NCI-H2196 (cell line): ENCODE results near the gene KCNIP4.
"Not testable (repeated sequence)": the region's sequence is repeated elsewhere in the genome, so short reads cannot be mapped to it uniquely, and the experiment has no call there.

Source experiments
- DNase-seq: peaks from one replicate; lab custom pipeline; 2025; ENCODE audit not compliant: unreplicated experiment; lab: John Stamatoyannopoulos, UW

KCNIP4 gene

DNA sequence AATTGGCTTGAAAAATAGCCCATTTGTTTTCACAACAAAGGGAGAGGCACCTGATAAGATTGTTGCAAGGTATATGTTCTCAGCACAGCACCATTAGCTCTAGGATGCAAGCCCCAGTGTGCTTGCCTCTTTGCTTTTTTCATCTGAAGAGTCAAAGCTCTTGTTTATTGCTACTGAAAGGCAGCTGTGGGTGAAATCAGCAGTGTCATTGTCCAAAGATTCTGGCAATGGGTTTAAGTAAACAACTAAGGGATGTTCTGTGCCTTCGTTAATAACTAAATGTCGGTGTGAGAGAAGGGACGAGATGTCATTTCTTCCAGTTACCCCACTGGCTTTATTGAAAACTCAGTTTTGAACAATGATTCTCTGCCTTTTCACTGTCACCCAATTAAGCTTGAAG, 567.7 kb downstream of the KCNIP4 start:
- DNase-seq, result no peak

DNA sequence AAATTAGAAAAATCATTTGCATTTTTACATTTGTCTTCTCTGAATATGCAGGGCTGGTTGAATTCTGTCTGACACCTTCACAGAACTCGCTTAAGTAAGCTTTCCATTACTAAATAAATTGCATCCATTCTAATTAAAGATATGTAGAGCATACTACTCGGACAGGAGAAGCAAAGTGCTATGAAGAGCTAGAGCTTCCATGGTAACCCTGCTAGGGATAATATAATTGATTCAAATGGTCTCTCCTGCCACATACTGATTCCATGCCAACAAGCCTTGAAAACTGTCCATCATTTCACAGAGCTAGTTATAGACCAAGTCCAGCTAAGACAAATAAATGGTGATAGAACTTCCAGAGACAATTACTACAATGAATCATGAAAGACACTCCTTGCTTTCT, 571.5 kb downstream of the KCNIP4 start:
- DNase-seq, result no peak

DNA sequence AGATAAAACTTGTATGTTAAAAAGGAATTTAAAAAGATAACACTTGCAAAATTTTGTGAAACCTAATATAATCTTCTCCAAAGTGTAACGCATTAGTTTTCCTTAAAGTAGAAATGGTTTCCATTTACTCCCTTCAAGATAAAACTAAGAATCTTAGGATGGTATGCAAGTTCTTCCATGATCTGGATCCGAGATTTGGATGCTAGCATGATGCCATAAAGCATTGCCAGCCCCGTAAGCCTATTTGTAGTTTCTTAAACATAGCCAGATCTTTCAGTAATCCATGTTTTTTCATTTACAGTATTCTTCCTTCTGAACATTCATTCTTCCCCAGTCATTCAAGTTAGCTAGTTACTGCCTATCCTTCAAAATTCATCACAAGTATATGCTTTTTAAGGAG, 572.4 kb downstream of the KCNIP4 start:
- no peak for DNase-seq

DNA sequence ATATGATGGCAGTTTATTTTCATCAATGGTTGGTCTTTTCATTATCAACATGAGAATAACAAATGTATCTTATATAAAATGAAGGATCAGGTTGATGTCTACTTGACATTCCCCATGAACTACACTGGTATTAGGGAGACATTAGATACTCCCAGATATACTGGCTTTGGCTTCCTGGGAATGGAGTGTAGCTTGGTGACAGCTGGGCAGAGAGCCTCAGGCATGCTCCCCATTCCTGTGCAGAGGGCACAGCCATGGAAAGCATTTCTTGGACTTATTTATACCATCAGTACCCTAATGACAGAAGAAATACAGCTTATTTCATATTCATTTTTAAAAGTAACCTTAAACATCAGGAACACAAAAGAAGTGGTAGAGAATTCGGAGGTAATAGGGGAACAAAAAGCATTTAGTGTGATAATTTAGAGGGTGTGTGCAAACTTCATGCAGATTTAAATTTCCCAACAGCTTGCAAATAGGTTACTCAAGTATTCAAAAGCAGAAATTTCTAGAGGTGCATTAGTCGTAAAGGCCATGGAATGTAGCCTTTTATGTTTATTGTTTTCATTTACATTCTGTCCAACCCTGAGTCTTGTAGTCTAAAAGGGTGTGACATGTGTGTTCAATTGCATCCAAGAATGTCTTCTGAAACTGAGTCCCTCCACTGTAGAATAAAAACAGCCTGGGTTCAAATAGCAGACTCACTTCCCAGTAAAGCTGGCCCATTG, 573.8 kb downstream of the KCNIP4 start:
- DNase-seq, result no peak

DNA sequence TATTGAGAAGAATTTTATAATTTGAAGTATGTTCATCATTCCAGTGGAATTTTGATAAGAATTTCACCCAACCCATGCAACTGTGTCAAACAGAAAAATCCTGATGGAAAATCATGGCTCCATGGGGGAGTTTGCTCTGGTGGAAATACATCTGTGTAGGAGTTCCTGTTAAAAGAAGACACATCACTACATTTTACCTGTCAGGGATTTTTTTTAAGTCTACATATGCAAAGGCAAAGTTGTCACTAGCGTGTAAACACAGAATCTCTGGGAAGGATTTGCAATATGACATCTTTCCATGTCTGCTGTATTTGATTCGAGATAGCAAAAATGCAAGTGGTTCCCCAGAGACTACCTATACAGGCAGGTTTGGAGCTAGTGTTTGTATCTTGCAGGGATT, 581.0 kb downstream of the KCNIP4 start:
- DNase-seq, result no peak

DNA sequence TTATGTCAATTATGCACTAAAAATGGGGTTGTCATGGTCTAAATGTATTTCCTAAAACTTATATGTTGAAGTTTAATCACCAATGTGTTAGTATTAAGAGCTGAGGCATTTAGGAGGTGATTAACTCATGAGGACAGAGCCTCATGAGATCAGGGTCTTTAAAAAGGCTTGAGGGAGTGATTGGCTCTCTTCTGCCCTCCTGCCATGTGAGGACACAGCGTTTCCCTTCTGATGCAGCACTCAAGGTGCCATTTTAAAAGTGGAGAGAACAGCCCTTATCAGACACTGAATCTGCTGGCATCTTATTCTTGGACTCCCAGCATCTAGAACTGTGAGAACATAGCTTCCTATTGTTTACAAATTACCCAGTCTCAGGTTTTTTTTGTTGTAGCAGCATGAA, 581.7 kb downstream of the KCNIP4 start:
- no peak for DNase-seq

DNA sequence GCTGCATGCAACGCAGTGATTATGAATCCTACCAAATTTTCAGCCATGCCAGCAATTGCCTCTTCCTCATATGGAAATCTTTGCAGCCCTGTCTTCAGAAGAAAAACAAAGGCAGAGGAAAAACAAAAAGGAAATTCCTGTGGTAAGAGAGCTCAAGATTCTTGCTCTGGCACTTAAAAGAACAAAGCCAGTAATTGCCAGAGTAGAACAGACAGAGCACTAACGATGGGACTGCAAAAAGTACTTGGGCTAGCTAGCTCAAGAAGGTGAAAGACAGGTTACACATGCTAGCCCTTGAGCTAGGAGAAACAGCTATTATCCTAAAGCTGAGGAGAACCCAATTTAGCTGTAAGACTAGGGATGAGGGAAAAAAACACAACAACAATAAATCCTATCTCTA, 582.3 kb downstream of the KCNIP4 start:
- DNase-seq, result no peak

DNA sequence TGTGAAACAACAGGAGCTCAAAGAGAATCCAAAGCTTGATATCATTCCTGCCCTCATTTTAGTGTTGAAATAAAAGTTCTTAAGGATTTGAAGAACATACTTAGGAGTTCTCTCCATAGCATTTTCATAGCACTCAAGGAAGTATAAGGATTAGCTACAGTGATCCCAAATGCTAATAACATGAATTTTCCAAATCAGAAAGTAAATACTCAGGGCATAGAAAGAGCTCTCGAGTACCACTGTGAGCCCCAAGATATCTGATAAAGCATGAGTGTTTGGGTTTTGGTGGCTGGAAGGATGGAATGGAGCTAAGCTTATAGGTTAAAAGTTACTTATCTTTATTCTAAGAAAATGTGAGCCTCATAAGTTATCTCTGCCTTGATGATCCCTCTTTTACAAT, 584.9 kb downstream of the KCNIP4 start:
- no peak for DNase-seq

DNA sequence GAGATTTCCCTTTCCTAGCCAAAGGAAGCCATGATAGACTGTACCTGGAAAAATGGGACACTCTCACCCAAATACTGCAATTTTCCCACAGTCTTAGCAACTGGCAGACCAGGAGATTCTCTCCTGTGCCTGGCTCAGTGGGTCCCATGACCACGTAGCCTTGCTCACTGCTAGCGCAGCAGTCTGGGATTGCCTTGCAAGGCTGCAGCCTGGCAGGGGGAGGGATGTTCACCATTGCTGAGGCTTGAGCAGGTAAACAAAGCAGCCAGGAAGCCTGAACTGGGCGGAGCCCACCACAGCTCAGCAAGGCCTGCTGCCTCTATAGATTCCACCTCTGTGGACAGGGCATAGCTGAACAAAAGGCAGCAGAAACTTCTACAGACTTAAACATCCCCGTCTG, 596.2 kb downstream of the KCNIP4 start:
- not testable (repeated sequence) for DNase-seq

DNA sequence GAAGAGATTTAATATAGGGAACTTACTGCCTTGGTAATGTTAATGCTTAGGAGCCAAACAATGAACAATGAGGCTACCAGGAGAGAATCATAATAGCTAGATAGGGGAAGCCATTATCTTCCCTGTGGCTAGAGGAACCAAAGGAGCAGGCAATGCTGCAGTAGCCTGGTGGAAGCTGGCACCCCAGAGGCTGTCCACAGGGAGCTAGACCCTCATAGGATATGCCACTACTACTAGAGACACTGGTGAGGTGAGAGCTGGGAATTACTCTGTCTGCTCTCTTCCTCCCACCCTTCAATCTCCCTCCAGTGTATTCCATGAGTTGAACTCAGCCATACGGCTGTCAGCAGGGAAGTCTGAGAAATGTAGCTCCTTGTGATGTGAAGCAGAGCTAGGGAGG, 601.4 kb downstream of the KCNIP4 start:
- no peak for DNase-seq

DNA sequence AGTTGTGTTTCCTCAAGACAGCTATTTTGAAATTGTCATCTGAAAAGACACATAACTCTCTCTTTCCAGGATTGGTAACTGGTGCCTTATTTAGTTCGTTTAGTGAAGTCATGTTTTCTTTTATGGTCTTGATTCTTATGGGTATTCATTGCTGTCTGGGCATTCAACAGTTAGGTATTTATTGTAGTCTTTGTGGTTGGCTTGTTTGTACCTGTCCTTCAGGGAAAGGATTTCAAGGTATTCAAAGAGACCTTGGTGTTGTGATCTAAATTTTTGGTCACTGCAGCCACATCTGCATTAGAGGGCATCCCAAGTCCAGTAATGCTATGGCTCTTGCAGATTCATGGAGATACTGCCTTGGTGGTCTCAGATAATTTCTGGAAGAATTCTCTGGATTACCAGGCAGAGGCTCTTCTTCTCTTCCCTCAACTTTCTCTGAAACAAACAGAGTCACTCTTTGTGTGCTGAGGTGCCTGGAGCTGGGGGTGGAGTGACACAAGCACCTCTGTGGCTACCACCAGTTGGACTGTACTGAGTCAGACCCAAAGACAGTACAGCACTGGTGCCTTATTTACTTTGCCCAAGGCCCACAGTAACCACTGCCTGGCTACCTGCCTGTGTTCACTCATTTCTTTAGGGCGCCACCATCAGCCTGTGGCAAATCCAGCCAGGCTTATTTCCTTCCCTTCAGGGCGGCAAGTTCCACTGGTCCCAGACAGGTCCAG, 620.4 kb downstream of the KCNIP4 start:
- DNase-seq, result no peak

DNA sequence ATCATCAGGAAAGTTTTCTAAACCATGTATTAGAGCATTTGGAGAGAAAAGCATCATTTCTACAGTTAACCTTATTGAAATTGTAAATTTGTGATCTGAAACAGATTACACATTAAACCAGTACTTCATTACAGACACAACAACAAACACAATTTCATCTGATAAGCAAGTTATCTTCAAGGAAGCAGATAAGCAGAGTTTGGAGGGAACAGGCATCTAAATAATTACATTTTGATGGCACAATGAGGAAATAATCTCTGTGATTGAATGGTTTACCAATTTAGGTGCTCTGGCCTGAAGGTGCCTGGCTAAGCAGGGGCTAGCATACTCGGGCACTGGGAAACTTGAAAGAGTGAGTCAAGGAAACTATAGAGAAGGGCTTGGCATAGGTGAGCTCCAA, 628.5 kb downstream of the KCNIP4 start:
- no peak for DNase-seq

DNA sequence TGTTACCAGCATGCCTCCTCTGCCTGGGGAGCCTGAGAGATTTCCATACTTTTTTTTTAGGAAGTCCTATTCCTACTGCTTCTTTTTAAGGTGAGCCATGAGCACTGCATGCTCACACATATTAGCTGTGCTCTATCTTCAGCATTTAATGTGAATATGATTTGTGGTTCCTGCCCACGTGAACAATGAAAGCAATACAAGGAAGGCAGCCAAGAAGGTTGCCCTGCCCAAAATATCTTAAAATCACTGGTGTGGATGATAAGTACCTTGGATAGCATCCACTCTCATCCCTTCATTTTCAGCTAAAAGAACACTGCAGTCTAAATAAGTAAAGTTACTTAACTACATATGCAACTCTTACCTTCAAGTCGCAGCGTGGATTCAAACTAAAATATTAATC, 640.9 kb downstream of the KCNIP4 start:
- DNase-seq, result no peak

DNA sequence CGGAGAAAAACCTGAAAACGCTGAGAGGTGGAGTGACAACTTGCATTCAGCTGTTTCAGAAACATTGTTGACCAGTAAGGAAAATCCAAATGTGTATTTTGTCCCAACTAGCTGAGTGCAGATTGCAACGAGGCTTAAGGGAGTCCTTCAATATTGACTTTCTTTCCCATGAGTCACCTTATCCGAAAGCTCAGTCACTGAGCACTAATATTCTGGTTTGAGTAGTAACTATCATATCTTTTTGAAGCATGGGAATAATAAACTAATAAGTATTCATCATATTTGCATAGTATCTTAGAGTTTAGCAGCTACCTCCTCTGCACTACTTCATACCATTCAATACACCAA, 644.1 kb downstream of the KCNIP4 start:
- DNase-seq, result no peak

DNA sequence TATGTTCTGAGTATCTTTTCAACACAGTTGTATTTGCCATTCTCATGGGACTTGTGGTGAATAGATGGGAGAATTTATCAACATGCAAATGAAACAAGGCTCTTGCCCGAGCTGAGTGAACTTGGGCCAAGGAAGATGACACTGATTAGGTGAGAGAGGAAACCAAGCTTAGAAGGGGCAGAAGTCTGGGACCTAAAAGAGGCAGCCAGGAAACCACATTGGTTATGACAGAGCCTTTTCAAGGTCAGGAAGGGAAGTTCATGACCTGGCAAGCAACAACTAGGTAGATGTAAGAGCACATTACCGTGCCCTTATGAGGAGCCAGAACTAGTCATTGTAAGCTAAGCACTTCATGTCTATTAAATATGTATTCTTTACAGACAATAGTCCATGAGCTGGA, 658.0 kb downstream of the KCNIP4 start:
- no peak for DNase-seq

DNA sequence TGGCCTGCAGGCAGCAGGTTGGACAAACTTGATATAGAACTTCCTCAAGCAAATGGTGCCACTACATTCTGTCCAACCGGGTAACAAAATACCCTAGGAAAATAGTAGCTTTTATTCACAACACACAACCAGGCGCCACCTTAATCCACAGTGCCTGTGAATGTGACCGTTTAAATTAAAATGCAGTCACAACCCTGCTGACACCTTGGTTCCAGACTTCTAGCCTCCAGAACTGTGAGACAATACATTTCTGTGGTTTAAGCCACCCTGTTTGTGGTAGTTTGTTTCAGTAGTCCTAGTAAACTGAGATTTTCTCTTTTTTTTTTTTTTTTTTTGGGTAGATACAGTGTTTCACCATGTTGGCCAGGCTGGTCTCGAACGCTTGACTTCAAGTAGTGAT, 672.5 kb downstream of the KCNIP4 start:
- DNase-seq, result no peak

DNA sequence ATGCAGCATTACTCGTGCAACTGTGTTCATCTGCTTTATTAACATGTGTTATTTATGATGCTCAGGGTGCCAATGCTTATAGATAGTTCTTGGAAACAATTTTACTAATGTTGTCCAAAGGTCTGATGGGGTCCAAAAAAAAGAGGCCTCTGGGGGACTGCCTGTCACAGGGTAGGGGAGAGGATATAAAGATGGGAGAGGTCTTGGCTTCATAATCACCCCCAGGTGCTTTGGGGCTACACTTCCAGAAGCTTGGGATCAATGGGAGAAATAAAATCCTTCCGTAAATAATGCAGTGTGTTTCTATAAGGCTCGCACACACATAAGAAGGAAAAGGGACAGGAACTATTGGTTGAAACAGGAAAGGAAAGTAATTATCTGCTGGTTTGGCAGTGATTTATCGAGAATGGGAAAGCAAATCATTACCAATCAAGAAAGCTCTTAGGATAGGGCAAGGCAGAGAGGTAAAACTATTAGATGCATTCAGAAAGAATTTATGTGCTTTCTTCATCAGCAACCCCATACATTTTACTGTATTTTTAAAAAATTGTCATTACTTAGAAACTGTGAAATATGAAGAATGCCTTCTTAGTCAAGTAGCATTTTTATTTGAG, 677.0 kb downstream of the KCNIP4 start:
- DNase-seq, result no peak

DNA sequence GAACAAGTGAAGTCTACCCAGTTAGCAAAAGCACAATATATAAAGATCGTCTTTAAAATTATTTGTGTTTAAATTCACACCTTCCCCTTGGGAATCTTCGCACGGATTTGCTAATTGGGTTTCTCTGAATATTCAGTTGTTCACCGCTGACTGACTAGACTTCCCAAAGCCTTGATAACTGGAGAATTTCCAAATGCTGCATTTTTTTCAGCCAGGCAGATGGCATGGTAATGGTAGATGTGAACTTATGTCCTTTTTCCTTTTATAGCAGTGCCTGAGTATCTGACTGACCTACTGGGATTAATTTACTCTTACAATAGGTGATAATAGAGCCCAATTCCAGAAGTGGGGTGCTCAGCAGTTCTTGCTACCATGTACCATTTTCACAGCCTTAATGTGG, 700.2 kb downstream of the KCNIP4 start:
- no peak for DNase-seq

DNA sequence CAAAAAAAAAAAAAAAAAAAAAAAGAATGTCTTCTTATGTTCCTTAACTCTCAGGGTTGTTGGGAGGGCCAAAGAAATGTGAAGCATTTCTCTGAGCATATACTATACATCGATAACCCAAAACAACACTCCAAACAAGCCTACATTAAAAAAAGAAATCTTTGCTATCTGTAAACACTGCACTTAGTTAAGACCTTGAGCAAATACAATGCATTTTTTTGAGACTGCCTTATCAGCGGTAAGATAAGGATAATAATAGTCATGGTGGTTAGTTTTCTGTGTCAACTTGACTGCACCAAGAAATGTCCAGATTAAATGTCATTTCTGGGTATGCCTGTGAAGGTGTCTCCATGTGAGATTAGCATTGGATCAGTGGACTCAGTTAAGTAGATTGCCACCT, 706.4 kb downstream of the KCNIP4 start:
- no peak for DNase-seq

DNA sequence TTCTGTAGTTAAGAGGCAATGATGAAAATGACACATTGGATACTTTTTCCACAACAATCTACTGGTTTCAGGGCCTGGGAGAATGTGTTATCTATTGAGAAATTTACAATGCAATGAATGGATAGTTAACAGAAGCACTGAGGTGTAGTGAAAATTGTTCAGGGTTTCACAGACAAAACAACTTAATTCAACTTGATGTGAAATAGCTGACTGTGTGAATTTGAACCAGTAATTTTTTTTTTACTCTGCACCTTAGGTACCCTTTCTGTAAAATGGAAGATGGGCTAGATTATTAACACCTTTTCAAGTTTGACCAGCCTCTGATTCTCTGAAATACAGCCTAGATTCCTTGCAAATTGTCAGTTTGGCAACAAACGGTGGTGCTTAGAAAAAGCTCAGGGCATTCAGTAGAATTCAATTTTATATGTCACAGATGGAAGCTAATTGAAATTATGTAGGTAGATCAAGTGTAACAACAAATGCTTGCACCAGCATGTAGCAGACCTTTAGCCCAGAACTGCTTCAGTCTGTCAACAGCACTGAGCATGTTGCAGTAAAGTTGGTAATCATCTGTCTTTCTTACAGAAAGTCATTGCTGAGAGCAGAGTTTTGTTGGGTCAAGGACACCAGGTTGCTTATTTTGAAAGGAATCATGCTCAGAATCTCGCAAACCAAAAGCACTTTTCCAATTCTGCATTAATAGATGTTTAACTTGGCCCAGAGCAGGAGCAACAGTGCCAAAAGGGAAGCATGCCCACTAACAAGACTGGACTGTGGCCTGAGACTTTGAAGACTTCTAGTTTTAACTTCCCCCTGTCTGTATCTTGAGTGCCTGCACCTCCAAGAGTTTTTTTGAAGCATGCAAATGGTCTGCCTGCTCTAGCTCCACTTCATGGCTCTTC, 721.7 kb downstream of the KCNIP4 start:
- DNase-seq, result no peak

DNA sequence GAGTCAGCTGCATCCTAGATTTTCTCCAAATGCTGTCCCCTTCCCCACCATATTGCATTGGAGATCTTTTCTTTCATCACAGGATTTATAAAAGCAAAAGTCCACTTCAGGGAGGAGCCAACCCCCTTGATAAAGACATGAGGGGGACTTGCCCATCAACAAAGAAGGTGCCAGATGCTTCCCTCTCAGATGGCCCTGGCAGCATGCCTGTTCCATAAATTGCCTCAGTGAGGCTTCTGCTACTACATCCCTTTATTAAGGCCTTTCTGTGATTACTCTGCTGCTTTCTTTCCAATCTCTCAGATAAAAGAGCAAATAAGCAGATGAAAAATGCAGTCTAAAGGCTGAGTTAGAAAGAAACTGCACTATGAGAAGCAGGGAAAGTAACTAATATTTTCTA, 736.7 kb downstream of the KCNIP4 start:
- DNase-seq, result no peak

DNA sequence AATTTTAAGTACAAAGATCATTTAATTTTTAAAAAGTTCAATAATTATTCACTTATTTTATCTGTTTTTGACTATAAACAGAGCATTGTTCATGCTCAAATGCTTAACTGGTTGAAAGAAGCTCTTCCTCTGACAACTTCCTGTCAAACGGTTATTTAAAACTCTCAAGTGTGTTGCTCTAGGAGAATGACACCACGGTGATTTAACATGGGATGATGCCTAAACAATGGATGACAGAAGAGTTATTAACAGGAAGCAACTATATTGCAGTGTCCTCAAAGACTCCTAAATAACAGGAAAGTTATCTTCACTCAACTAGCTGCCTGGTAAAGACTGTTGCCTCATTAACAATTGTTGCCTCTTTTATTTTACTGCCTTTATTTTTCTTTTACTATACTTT, 738.7 kb downstream of the KCNIP4 start:
- no peak for DNase-seq
